Peyer's patch (tissue), 4 donors: ENCODE data around the gene KDM1B.

Experiments used
- POLR2A ChIP-seq, 2 donors: fragments of 450-650 bp; IDR thresholded peaks; one replicate each; pipeline ENCODE4 v1.5.1; 2017; ENCODE audit warnings: antibody characterized with exemption in 2 of 2, mild to moderate bottlenecking in 2 of 2, moderate library complexity in 2 of 2
- TF ChIP-seq, protein P1 (sequence below), 6 experiments: fragments of 450-650 bp in 4 of 6; fragments of 200-600 bp in 2 of 6; sonication (generic) in 1 of 6; IDR thresholded peaks; one replicate each; pipeline ENCODE4 v1.5.1; 2017 to 2019; ENCODE audit warnings: antibody characterized with exemption in 6 of 6, mild to moderate bottlenecking in 3 of 6, moderate library complexity in 1 of 6

DNA sequence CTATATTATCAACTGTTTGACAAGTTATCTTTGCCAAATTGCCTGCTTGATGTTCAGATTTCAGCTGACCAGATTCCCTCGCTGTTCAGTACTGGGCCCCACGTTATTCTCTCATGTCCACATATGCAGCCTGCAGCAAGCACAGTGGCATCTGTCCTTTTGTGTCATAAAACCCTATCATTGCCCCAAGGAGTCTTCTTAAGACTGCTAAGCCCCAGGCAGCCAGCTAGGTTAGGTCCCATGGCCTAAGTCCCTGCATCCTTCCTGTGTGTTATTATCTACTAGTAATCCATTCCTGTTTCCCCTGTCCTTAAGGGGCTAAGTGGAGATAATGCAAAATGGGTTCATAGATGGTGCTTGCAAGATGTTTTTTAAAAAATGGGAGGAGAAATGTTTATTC, 7.2 kb downstream of the KDM1B start:
- TF ChIP-seq POLR2A (IDR thresholded peaks at IDR 0.05) = no peak
- TF ChIP-seq, protein P1, sequence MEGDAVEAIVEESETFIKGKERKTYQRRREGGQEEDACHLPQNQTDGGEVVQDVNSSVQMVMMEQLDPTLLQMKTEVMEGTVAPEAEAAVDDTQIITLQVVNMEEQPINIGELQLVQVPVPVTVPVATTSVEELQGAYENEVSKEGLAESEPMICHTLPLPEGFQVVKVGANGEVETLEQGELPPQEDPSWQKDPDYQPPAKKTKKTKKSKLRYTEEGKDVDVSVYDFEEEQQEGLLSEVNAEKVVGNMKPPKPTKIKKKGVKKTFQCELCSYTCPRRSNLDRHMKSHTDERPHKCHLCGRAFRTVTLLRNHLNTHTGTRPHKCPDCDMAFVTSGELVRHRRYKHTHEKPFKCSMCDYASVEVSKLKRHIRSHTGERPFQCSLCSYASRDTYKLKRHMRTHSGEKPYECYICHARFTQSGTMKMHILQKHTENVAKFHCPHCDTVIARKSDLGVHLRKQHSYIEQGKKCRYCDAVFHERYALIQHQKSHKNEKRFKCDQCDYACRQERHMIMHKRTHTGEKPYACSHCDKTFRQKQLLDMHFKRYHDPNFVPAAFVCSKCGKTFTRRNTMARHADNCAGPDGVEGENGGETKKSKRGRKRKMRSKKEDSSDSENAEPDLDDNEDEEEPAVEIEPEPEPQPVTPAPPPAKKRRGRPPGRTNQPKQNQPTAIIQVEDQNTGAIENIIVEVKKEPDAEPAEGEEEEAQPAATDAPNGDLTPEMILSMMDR (IDR thresholded peaks at IDR 0.05) = no peak
